K562 treated with DMSO at 1 percent for 4 hours (cell line): ENCODE measurements around the gene DPH6. TPM values are rescaled to one million over a fixed set of nuclear protein-coding genes. Genes with fewer than 3 reads are reported as not detected.

Source experiments
- total RNA-seq: library from RNA; unstranded; fragments of 300-600 nt; gene quantifications from 2 replicates; pipeline ENCODE4 v1.2.3, GENCODE V29; 2022; ENCODE audit not compliant: insufficient read depth

DPH6 gene, protein sequence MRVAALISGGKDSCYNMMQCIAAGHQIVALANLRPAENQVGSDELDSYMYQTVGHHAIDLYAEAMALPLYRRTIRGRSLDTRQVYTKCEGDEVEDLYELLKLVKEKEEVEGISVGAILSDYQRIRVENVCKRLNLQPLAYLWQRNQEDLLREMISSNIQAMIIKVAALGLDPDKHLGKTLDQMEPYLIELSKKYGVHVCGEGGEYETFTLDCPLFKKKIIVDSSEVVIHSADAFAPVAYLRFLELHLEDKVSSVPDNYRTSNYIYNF
- 3.9 and 6.6 TPM in 2 replicates for total RNA-seq

DNA sequence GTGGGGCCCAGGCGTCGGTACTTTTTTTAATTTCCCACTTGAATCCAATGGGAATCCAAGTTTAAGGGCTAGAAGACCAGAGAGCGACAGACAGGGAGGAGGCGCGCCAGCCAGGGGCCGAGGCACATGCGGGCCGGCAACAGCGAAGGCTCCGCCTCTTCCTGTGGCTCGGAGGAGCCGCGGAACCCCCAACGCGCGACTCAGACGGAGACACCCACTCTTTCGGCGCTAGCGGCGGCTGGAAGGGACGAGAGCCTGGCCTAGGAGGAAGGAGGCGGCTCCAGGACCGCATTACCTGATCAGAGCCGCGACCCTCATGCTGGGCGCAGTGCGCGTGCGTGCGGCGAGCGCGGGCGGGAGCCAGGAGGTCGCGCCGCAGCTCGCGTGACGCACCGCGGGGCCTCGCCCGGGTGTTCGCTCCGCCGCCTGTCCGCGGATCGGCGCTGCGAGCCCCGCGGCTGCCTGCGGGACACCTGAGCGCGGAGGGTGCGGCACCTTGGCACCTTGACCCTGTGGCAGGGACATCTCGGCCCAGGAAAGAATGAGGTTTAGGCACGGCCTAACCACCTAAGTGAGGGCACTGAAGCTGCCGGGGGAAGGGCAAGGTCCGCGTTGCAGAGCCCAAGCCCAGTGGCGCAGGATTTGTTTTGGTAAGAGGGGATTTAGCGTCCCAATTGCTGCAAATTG, at the start of gene DPH6:
DPH6 (minus strand) TSS at position 342 of the 687 bp plus-strand sequence; CDS start at position 318, 24 bp downstream.

